Measurements from ENCODE around the gene FAM168A.

- TF ChIP-seq CTCF (IDR thresholded peaks at IDR 0.05; ENCODE audit: low read depth, low read length) (no peak), EZH2phosphoT487 (IDR thresholded peaks at IDR 0.05; ENCODE audit: low read depth) (no peak)
Observed at GRCh38 chr11:73390601-73391565, 207.0 kb downstream of the FAM168A start.

All from OCI-LY3 (cell line).